GM12801 (cell line): ENCODE measurements around the gene CCDC154.

Experiments
- TF ChIP-seq, protein P1 (sequence below): IDR thresholded peaks from one replicate; pipeline ENCODE4 v1.5.1; 2011; ENCODE audit warnings: control low read depth; ENCODE audit not compliant: insufficient read length; ENCODE audit errors: extremely low read depth

The CCDC154 gene

DNA sequence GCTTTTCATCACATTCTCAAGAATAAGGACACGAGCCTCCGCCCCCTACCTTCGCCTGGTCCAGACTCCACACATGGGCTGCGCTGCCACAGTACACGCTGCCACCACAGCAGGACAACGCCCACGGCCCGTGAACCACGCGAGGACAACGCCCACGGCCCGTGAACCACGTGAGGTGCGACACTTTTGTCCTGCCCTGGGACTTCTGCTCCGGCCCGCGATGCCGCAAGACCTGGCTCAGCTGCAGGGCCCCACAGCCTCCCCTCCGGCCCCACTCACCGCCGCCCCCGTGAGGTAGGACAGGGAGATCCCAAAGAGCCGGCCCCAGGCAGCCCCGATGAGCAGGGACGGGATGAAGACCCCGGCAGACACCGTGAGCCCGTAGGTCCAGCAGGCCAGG is 5.9 kb upstream of the CCDC154 start:
- TF ChIP-seq, protein P1, sequence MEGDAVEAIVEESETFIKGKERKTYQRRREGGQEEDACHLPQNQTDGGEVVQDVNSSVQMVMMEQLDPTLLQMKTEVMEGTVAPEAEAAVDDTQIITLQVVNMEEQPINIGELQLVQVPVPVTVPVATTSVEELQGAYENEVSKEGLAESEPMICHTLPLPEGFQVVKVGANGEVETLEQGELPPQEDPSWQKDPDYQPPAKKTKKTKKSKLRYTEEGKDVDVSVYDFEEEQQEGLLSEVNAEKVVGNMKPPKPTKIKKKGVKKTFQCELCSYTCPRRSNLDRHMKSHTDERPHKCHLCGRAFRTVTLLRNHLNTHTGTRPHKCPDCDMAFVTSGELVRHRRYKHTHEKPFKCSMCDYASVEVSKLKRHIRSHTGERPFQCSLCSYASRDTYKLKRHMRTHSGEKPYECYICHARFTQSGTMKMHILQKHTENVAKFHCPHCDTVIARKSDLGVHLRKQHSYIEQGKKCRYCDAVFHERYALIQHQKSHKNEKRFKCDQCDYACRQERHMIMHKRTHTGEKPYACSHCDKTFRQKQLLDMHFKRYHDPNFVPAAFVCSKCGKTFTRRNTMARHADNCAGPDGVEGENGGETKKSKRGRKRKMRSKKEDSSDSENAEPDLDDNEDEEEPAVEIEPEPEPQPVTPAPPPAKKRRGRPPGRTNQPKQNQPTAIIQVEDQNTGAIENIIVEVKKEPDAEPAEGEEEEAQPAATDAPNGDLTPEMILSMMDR = no peak

DNA sequence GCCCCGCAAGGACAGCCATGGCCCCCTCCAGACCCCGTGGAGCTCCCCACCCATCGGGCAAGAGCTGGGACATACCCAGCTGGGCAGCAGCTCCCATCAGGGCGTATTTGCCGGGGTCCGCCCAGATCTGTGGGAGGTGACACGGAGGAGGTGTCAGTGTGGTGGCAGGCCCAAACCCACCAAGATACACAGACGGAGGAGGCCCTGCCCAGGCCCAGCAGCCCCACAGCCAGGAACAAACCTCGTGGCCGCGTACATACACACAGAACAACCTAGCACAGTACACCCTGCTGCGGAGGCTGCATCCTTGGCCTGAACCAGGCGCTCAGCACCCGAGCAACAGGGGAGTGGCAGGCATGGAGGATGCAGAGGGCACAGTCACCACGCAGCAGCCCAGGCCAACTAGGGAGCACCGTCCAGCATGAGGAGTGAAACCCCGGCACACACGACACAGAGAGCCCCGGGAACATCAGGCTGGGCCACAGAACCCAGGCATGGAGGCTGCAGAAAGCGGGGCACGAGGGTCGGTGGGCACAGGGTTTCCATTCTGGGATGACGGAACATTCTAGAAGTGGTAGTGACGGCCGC is 4.9 kb upstream of the CCDC154 start:
- TF ChIP-seq, protein P1 = no peak

DNA sequence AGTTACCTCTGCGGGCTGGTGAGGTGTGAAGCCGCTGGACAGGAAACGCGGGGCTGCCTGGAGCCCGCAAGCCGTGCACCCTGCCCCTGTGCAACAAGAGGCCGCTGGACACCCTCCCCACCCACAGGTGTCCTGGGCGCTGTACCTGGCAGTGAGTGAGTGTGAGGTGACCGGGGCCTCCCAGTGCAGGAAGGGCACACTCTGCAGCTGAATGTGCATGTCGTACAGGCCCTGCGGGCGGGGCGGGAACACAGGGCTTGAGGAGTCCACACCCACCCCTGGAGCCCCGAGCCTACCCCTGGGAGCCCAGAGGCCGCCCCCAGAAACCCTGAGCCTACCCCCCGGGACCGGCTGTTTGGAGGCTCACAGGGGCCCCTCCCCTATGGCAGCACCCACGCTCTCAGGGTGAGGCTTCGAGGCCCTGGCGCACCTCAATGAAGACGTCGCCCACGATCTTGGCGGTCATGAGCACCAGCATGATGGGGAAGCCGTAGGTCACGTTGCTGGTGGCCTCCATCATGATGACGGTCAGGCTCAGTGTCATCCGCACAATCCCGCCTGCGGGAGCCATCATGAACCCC is 4.3 kb upstream of the CCDC154 start:
- TF ChIP-seq, protein P1 = no peak

DNA sequence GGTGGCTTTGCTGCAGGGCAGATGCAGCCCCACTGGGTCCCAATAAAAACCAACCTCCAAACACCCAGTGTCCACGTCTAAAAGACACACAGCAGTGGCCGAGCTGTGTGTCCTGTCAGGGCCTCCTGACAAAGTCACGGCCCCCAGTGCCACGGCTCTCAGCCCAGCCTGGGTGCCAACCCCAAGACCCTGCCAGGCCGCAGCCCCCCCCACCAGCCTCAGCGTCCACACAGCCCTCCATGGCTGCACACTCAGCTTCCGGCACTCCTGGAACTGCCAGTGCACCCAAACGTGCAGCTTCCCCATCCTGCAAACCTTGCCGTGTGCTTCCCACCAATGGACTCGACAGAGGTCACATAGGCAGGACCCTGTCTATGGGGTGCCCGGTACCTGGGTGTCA is 3.6 kb upstream of the CCDC154 start:
- TF ChIP-seq, protein P1 = no peak

DNA sequence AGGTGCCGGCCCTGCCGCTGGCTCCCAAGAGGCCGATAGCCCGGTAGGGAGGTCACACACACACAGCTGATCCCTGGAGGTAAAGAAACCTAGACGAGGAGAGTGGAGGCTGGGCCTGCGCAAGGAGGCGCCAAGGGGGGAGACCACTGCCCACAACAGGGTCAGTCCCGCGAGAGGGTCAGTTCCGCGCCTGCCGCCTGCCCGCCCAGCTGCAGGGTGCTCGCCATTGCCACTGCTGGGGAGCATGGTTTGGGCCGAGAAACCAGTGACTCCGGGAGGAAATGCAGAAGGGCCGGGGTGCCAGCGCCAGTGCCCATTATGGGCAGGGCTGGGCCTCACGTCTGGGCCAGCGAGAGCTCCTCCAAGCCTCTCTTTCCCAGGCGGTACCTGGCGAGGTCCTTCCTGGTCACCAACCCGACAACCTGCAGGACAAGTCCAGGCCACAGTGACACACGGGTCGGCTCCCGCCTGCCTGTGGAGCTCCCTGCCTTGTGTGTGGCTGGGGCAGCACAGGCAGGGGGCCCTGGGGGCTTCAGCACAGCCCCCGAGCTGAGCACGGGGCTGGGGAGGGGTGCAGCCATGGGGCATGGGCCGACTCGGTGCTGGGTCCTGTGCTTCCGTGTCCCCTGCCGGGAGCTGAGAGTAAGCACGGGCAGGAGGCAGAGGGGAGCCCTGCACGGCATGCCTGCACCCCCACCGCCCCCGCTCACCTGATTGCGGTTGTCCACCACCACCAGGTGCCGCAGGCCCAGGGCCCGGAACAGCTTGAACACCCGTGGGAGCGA is 2.1 kb upstream of the CCDC154 start:
- TF ChIP-seq, protein P1 = no peak

DNA sequence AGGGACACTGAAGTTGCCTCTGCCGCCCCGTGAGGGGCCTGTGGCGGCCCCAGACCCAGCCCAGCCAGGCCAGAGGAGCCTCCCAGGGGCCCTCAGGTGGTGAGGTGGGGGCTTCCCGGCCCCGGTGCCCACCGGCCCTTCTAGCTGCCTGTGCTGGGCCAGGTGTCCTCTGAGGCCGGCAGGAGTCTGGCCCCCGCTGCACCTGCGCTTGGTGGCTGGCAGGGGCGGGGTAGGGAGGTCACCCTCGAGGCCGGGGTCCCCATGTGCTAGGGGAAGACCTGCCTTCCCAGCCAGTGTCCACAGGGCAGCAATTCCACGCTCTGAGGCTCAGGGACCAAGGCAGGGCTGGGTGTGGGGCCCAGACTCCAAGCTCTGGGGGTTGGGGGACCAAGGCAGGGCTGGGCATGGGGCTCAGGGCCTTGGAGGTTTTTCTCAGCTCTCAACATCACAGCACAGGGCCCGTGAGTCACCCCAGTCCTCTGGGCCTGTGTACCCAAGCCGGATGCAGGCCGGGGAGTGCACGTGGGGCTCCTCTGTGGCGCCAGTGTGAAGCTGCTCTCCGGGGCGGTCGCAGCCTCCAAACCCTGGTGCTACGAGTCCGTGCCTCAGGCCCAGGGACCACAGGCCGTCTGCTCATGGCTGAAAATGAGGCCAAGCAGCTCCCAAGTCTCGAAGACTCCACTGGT is 1.3 kb upstream of the CCDC154 start:
- TF ChIP-seq, protein P1 = no peak
